ENCODE measurements around the gene SFMBT2.

DNA sequence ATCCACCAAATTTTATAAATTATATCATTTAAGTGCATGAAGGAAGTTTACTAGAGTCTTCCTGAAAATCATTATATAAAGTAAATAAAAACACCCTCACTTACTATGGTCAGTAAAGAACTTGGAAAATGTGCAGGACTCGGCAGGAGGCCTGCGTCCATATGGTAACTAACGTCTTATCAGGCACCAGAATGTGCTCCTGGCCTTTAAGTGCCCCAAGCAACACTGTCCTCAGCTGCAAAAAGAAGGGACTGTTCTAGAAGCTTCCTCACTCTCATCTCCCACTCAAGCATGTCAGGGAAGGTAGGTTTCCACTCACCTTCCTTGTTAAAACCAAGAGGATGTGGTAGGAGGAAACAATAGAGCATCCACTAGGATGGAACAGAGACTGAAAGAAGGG lies 11.3 kb downstream of the SFMBT2 start:
- TF ChIP-seq POLR2A (IDR thresholded peaks at IDR 0.05; ENCODE audit: low read depth) (no peak), POLR2AphosphoS5 (IDR thresholded peaks at IDR 0.05) (no peak), EP300 (IDR thresholded peaks at IDR 0.05) (no peak)
- TF ChIP-seq, protein P1, sequence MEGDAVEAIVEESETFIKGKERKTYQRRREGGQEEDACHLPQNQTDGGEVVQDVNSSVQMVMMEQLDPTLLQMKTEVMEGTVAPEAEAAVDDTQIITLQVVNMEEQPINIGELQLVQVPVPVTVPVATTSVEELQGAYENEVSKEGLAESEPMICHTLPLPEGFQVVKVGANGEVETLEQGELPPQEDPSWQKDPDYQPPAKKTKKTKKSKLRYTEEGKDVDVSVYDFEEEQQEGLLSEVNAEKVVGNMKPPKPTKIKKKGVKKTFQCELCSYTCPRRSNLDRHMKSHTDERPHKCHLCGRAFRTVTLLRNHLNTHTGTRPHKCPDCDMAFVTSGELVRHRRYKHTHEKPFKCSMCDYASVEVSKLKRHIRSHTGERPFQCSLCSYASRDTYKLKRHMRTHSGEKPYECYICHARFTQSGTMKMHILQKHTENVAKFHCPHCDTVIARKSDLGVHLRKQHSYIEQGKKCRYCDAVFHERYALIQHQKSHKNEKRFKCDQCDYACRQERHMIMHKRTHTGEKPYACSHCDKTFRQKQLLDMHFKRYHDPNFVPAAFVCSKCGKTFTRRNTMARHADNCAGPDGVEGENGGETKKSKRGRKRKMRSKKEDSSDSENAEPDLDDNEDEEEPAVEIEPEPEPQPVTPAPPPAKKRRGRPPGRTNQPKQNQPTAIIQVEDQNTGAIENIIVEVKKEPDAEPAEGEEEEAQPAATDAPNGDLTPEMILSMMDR (IDR thresholded peaks at IDR 0.05), result no peak

Data from esophagus muscularis mucosa (tissue), 4 donors.